CD4-positive, alpha-beta memory T cell (primary cell): ENCODE results near the gene FCHSD2. TPM values are rescaled to one million over a fixed set of nuclear protein-coding genes. Genes with fewer than 3 reads are reported as not detected.
"Not testable (repeated sequence)": the region's sequence is repeated elsewhere in the genome, so short reads cannot be mapped to it uniquely, and the experiment has no call there.

Experiments used
- CTCF ChIA-PET: fragments of 350-600 bp; sonication (Branson Sonifier 250); formaldehyde crosslinking; loops from one replicate; lab custom pipeline; 2021; ENCODE audit warnings: inconsistent platforms; ENCODE audit not compliant: partially characterized antibody; lab: Charles Lee
- POLR2A ChIA-PET: fragments of 350-600 bp; sonication (Branson Sonifier 250); formaldehyde crosslinking; loops from one replicate; lab custom pipeline; 2021; ENCODE audit not compliant: partially characterized antibody; lab: Charles Lee
- DNase-seq, 5 donors: peaks; one replicate each; pipeline versions ENCODE4 v3.0.0 to v3.0.0-alpha.2; 2020 to 2022; ENCODE audit warnings: mixed read lengths in 1 of 5
- H3K27ac ChIP-seq: one replicate; pipeline ENCODE4 v1.7.0; 2013; ENCODE audit warnings: low read depth, low read length
- H3K27me3 ChIP-seq: 2 replicates; pipeline ENCODE4 v1.7.0; 2013; ENCODE audit warnings: mild to moderate bottlenecking, low read length, moderate library complexity; ENCODE audit not compliant: insufficient read depth
- H3K36me3 ChIP-seq: 2 replicates; pipeline ENCODE4 v1.7.0; 2013; ENCODE audit warnings: mild to moderate bottlenecking, low read length, moderate library complexity; ENCODE audit not compliant: insufficient read depth
- H3K4me1 ChIP-seq: 2 replicates; pipeline ENCODE4 v1.7.0; 2013; ENCODE audit warnings: mild to moderate bottlenecking, low read length, moderate library complexity; ENCODE audit not compliant: insufficient read depth
- H3K4me3 ChIP-seq, 2 donors: one replicate each; pipeline ENCODE4 v1.7.0; 2013; ENCODE audit warnings: low read length in 2 of 2, mild to moderate bottlenecking in 1 of 2
- H3K9me3 ChIP-seq, 2 donors: one replicate each; pipeline ENCODE4 v1.7.0; 2013; ENCODE audit warnings: low read length in 2 of 2, control low read depth in 1 of 2; ENCODE audit not compliant: control insufficient read depth in 1 of 2
- H3K27ac Mint-ChIP-seq, 7 donors: one replicate each; pipeline ENCODE4 v1.8.0; 2020 to 2021; ENCODE audit warnings: mixed read lengths in 7 of 7, mild to moderate bottlenecking in 6 of 7, inconsistent platforms in 3 of 7, moderate library complexity in 3 of 7
- H3K27me3 Mint-ChIP-seq, 2 donors: one replicate each; pipeline ENCODE4 v1.8.0; 2020 to 2021; ENCODE audit warnings: mixed read lengths in 2 of 2
- H3K36me3 Mint-ChIP-seq, 2 donors: one replicate each; pipeline ENCODE4 v1.8.0; 2020 to 2021; ENCODE audit warnings: mixed read lengths in 2 of 2, inconsistent platforms in 1 of 2, mild to moderate bottlenecking in 1 of 2
- H3K4me1 Mint-ChIP-seq, 4 donors: one replicate each; pipeline ENCODE4 v1.8.0; 2020 to 2021; ENCODE audit warnings: mixed read lengths in 4 of 4, mild to moderate bottlenecking in 1 of 4
- H3K4me3 Mint-ChIP-seq, 8 donors: one replicate each; pipeline ENCODE4 v1.8.0; 2020 to 2021; ENCODE audit warnings: mixed read lengths in 8 of 8, mild to moderate bottlenecking in 7 of 8, moderate library complexity in 6 of 8, inconsistent platforms in 3 of 8
- H3K9me3 Mint-ChIP-seq, 8 donors: one replicate each; pipeline ENCODE4 v1.8.0; 2020 to 2021; ENCODE audit warnings: mixed read lengths in 8 of 8, mild to moderate bottlenecking in 5 of 8, inconsistent platforms in 3 of 8, moderate library complexity in 1 of 8
- intact Hi-C: fragments of 100-400 bp; cut with micrococcal nuclease; formaldehyde crosslinking; loops from one replicate; pipeline ENCODE4 v1.15.1; 2023
- polyA plus RNA-seq, 2 donors: library from polyadenylated mRNA; unstranded; fragments of 300-500 nt; fragmentation: Illumina TruSeq; gene quantifications; one replicate each; pipeline ENCODE4 v1.2.3, GENCODE V29; 2021
- total RNA-seq, 2 experiments: library from RNA; stranded (reverse); gene quantifications; one replicate each; pipeline ENCODE4 v1.2.3, GENCODE V29; 2021

FCHSD2 gene
- total and polyA plus RNA-seq, 4 experiments from 2014 or later: 9.5 to 52.0 (median 34.8) TPM

DNA sequence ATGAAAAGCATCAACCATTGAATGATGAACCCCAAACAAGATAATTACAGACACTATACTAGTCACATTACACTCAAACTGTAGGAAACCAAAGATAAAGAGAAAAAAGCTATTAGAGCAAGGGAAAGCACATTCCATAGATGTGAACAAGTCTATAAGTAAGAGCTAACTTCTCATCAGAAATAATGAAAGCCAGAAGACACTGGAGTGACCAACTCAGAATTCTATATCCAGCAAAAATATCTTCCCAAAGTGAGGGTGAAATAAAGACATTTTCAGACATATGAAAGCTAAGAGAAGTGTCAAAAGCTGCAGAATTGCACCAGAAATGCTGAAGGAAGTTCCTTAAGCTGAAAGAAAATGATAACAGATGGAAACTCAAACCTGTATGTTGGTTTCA, 17.3 kb downstream of the FCHSD2 start:
- no peak for DNase-seq
- Mint-ChIP-seq H3K27me3 (no peaks in the 10 kb centered on the region), H3K4me1 (peaks cover 8 to 23% (median 11%) of the 10 kb centered on the region in 4 donors), H3K27ac (no peak overlapping the region), H3K36me3 (peaks cover 42 to 47% of the 10 kb centered on the region in 2 donors), H3K9me3 (peaks cover 0 to 12% (median 7%) of the 10 kb centered on the region in 8 donors), H3K4me3 (no peak overlapping the region)
- Histone ChIP-seq H3K36me3 (no peaks in the 10 kb centered on the region), H3K9me3 (peaks cover 0 to 5% of the 10 kb centered on the region in 2 donors), H3K27me3 (no peaks in the 10 kb centered on the region), H3K27ac (no peak overlapping the region), H3K4me3 (no peak overlapping the region), H3K4me1 (no peaks in the 10 kb centered on the region)
- intact Hi-C loops: no loop called here
- ChIA-PET POLR2A (interaction anchor here (1.1 to 1.4 kb wide), 2 partner anchors 17 to 18 kb away, joined by 3 read pairs; partner anchors contain the start of gene FCHSD2), CTCF (interaction anchor here (1.0 to 1.5 kb wide), 3 partner anchors 12 to 654 kb away, joined by 3 to 9 read pairs (median 3); partner anchors contain the start of gene FCHSD2)

GRCh38 chr11:73123892-73124291, 18.2 kb downstream of the FCHSD2 start:
- H3K27ac ChIP-seq, H3K27ac Mint-ChIP-seq, H3K27me3 Mint-ChIP-seq, intact Hi-C loops, H3K4me3 Mint-ChIP-seq, H3K27me3 ChIP-seq, H3K9me3 ChIP-seq, H3K4me3 ChIP-seq, DNase-seq, H3K36me3 ChIP-seq, H3K4me1 ChIP-seq: not testable (repeated sequence)
- H3K4me1 Mint-ChIP-seq: peaks cover 8 to 23% (median 12%) of the 10 kb centered on the region in 4 donors
- ChIA-PET CTCF (interaction anchor here (0.8 kb wide), 1 partner anchor 19 kb away, joined by 3 read pairs; no protein-coding TSS in a partner anchor), POLR2A (interaction anchor here (0.9 kb wide), 1 partner anchor 19 kb away, joined by 3 read pairs; no protein-coding TSS in a partner anchor)
- H3K9me3 Mint-ChIP-seq: peaks cover 0 to 12% (median 7%) of the 10 kb centered on the region in 8 donors
- peaks cover 44 to 47% of the 10 kb centered on the region in 2 donors for H3K36me3 Mint-ChIP-seq

DNA sequence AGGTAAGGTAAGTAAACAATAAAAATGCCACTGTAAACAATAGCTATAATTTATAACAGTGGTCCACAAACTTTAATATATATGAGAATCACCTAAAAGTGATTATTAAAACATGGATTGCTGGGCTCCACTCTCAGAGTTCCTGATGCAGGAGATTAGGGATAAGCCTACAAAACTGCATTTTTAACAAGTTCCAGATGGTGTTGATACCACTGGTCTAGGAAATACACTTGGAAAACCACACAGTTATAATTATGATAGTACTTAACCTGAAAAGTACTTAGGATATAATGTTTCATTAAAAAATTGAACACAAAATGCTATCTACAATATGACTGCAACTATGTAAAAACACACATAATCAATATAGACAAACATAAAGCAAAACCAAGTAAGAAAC, 20.4 kb downstream of the FCHSD2 start:
- DNase-seq: no peak
- Histone ChIP-seq H3K27ac (no peak overlapping the region), H3K4me3 (no peak overlapping the region), H3K4me1 (no peaks in the 10 kb centered on the region), H3K36me3 (no peaks in the 10 kb centered on the region), H3K9me3 (peaks cover 0 to 5% of the 10 kb centered on the region in 2 donors), H3K27me3 (no peaks in the 10 kb centered on the region)
- H3K9me3 Mint-ChIP-seq: peaks cover 0 to 12% (median 7%) of the 10 kb centered on the region in 8 donors
- H3K27ac Mint-ChIP-seq: no peak overlapping the region
- no peak overlapping the region for H3K4me3 Mint-ChIP-seq
- peaks cover 36 to 42% of the 10 kb centered on the region in 2 donors for H3K36me3 Mint-ChIP-seq
- H3K4me1 Mint-ChIP-seq: peaks cover 5 to 10% (median 8%) of the 10 kb centered on the region in 4 donors
- intact Hi-C loops: no loop called here
- POLR2A ChIA-PET: no interaction called here
- H3K27me3 Mint-ChIP-seq: no peaks in the 10 kb centered on the region
- CTCF ChIA-PET: no interaction called here

- H3K36me3 Mint-ChIP-seq: peaks cover 30 to 35% of the 10 kb centered on the region in 2 donors
- H3K4me3 Mint-ChIP-seq: no peak overlapping the region
- H3K27me3 Mint-ChIP-seq: no peaks in the 10 kb centered on the region
- Histone ChIP-seq H3K4me3 (no peak overlapping the region), H3K27me3 (no peaks in the 10 kb centered on the region), H3K9me3 (no peaks in the 10 kb centered on the region), H3K27ac (no peak overlapping the region), H3K36me3 (no peaks in the 10 kb centered on the region), H3K4me1 (no peaks in the 10 kb centered on the region)
- H3K27ac Mint-ChIP-seq: no peak overlapping the region
- H3K4me1 Mint-ChIP-seq: peaks cover 5 to 10% (median 9%) of the 10 kb centered on the region in 4 donors
- ChIA-PET CTCF (interaction anchor here (0.8 to 1.0 kb wide), 2 partner anchors 61 to 285 kb away, joined by 3 read pairs; no protein-coding TSS in a partner anchor), POLR2A (no interaction called here)
- no peak for DNase-seq
- intact Hi-C loops: no loop called here
- no peaks in the 10 kb centered on the region for H3K9me3 Mint-ChIP-seq
These were observed 25.0 kb downstream of the FCHSD2 start for GRCh38 chr11:73117071-73117470.

DNA sequence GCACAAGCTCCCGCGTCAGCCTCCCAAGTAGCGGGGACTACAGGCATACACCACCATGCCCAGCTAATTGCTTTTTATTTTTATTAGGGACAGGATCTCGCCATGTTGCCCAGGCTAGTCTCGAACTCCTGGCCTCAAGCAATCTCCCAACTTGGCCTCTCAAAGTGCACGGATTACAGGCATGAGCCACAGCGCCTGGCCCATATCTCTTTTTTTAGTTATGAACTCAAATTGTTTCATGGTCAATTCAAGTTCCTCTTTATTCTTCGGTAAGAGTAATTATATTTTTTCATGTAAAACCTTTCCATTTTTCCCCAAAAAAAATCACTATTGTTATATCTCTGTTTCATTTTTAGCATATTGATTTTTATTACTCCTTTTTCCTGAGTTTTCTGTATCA, 25.5 kb downstream of the FCHSD2 start:
- no peaks in the 10 kb centered on the region for H3K36me3 ChIP-seq
- DNase-seq: no peak
- CTCF ChIA-PET: interaction anchor here (1.0 kb wide), 1 partner anchor 285 kb away, joined by 3 read pairs; no protein-coding TSS in a partner anchor
- H3K27ac ChIP-seq: no peak overlapping the region
- H3K9me3 Mint-ChIP-seq: no peaks in the 10 kb centered on the region
- H3K27me3 Mint-ChIP-seq: no peaks in the 10 kb centered on the region
- no peaks in the 10 kb centered on the region for H3K9me3 ChIP-seq
- no peak overlapping the region for H3K27ac Mint-ChIP-seq
- no peak overlapping the region for H3K4me3 ChIP-seq
- no peak overlapping the region for H3K4me3 Mint-ChIP-seq
- H3K36me3 Mint-ChIP-seq: peaks cover 29 to 35% of the 10 kb centered on the region in 2 donors
- intact Hi-C loops: no loop called here
- H3K27me3 ChIP-seq: no peaks in the 10 kb centered on the region
- H3K4me1 ChIP-seq: no peaks in the 10 kb centered on the region
- peaks cover 5 to 10% (median 9%) of the 10 kb centered on the region in 4 donors for H3K4me1 Mint-ChIP-seq
- POLR2A ChIA-PET: no interaction called here

DNA sequence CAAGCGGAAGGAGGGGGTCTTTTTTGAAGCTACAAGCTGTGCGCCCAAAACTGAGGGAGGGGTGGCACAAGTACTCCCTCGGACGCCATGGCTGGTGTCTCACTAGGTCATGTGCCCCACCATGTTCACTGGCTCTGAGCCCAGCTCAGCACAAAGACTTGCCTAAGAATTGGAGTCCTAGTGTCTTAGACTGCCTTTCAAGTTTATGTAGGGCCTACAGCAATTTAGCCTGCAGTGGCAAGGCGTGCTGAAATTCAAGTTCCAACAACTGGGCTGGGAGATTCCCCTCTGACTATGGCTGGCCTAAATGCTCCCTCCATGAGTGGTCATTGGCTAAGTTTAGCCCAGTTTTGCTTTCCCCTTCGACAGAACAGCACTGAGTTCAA, 27.3 kb downstream of the FCHSD2 start:
- POLR2A ChIA-PET: no interaction called here
- no peaks in the 10 kb centered on the region for H3K9me3 ChIP-seq
- Mint-ChIP-seq H3K9me3 (peaks cover 0 to 9% (median 5%) of the 10 kb centered on the region in 8 donors), H3K36me3 (peaks cover 24 to 30% of the 10 kb centered on the region in 2 donors), H3K4me3 (no peak overlapping the region), H3K27me3 (no peaks in the 10 kb centered on the region), H3K4me1 (peaks cover 0 to 6% (median 5%) of the 10 kb centered on the region in 4 donors), H3K27ac (peak overlapping the region in 1 of 7 donors; percentile 7)
- CTCF ChIA-PET: interaction anchor here (0.6 kb wide), 1 partner anchor 10 kb away, joined by 3 read pairs; no protein-coding TSS in a partner anchor
- H3K36me3 ChIP-seq: no peaks in the 10 kb centered on the region
- H3K4me3 ChIP-seq: no peak overlapping the region
- no peaks in the 10 kb centered on the region for H3K4me1 ChIP-seq
- H3K27ac ChIP-seq: no peak overlapping the region
- no peak for DNase-seq
- H3K27me3 ChIP-seq: no peaks in the 10 kb centered on the region
- intact Hi-C loops: no loop called here

GRCh38 chr11:73114110-73114834, 27.8 kb downstream of the FCHSD2 start:
- DNase-seq: no peak
- Histone ChIP-seq H3K9me3 (no peaks in the 10 kb centered on the region), H3K27ac (no peak overlapping the region), H3K36me3 (no peaks in the 10 kb centered on the region), H3K27me3 (no peaks in the 10 kb centered on the region), H3K4me3 (no peak overlapping the region), H3K4me1 (no peaks in the 10 kb centered on the region)
- H3K9me3 Mint-ChIP-seq: peaks cover 0 to 12% (median 6%) of the 10 kb centered on the region in 8 donors
- CTCF ChIA-PET: interaction anchor here (0.6 kb wide), 1 partner anchor 9 kb away, joined by 3 read pairs; no protein-coding TSS in a partner anchor
- intact Hi-C loops: no loop called here
- H3K27me3 Mint-ChIP-seq: no peaks in the 10 kb centered on the region
- peaks cover 24 to 28% of the 10 kb centered on the region in 2 donors for H3K36me3 Mint-ChIP-seq
- H3K27ac Mint-ChIP-seq: peak overlapping the region in 1 of 7 donors; percentile 48
- peaks cover 0 to 6% (median 4%) of the 10 kb centered on the region in 4 donors for H3K4me1 Mint-ChIP-seq
- POLR2A ChIA-PET: no interaction called here
- no peak overlapping the region for H3K4me3 Mint-ChIP-seq
